HG02852 (cell line): ENCODE measurements around the gene MINDY3.

Experiments
- ATAC-seq: cut with Tn5 transposase; IDR thresholded peaks from one replicate; pipeline ENCODE4 v1.9.1; 2021; ENCODE audit warnings: mild to moderate bottlenecking, moderate library complexity; ENCODE audit not compliant: unreplicated experiment

The MINDY3 gene

GRCh38 chr10:15739254-15739970 is 120.9 kb downstream of the MINDY3 start:
- ATAC-seq = no peak

GRCh38 chr10:15738270-15738925 is 121.9 kb downstream of the MINDY3 start:
- ATAC-seq = no peak

GRCh38 chr10:15737656-15738055 is 122.7 kb downstream of the MINDY3 start:
- no peak for ATAC-seq

- no peak for ATAC-seq
These were observed 124.5 kb downstream of the MINDY3 start for GRCh38 chr10:15735763-15736162.

- ATAC-seq = no peak
These were observed 130.0 kb downstream of the MINDY3 start for GRCh38 chr10:15730341-15730740.

GRCh38 chr10:15729890-15730289 is 130.4 kb downstream of the MINDY3 start:
- no peak for ATAC-seq
